ENCODE data around the gene DNAAF5. TPM values are rescaled to one million over a fixed set of nuclear protein-coding genes. Genes with fewer than 3 reads are reported as not detected.

Gene DNAAF5
- polyA plus RNA-seq, 1 experiment = 27.0 TPM

GRCh38 chr7:834277-834676 lies 107.8 kb downstream of the DNAAF5 start:
- CTCF ChIA-PET = interaction anchor here (1.5 kb wide), 1 partner anchor 10 kb away, joined by 5 read pairs; no protein-coding TSS in a partner anchor
- POLR2A ChIA-PET = no interaction called here
- H3K36me3 ChIP-seq (ENCODE audit: control insufficient read depth, insufficient read depth, low read length) = peaks cover 5% of the 10 kb centered on the region
- no peak overlapping the region for H3K4me3 ChIP-seq (ENCODE audit: low read depth, low read length)
- H3K27me3 ChIP-seq (ENCODE audit: control insufficient read depth, insufficient read depth, low read length) = no peaks in the 10 kb centered on the region
- TF ChIP-seq, protein P1, sequence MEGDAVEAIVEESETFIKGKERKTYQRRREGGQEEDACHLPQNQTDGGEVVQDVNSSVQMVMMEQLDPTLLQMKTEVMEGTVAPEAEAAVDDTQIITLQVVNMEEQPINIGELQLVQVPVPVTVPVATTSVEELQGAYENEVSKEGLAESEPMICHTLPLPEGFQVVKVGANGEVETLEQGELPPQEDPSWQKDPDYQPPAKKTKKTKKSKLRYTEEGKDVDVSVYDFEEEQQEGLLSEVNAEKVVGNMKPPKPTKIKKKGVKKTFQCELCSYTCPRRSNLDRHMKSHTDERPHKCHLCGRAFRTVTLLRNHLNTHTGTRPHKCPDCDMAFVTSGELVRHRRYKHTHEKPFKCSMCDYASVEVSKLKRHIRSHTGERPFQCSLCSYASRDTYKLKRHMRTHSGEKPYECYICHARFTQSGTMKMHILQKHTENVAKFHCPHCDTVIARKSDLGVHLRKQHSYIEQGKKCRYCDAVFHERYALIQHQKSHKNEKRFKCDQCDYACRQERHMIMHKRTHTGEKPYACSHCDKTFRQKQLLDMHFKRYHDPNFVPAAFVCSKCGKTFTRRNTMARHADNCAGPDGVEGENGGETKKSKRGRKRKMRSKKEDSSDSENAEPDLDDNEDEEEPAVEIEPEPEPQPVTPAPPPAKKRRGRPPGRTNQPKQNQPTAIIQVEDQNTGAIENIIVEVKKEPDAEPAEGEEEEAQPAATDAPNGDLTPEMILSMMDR (IDR thresholded peaks at IDR 0.05; ENCODE audit: insufficient read depth, low read depth, low read length) = no peak
- no peak for DNase-seq (ENCODE audit: low read depth)

GRCh38 chr7:835021-835420 lies 108.5 kb downstream of the DNAAF5 start:
- TF ChIP-seq, protein P1 (IDR thresholded peaks at IDR 0.05; ENCODE audit: insufficient read depth, low read depth, low read length) = no peak
- H3K36me3 ChIP-seq (ENCODE audit: control insufficient read depth, insufficient read depth, low read length) = peaks cover 6% of the 10 kb centered on the region
- ChIA-PET POLR2A (no interaction called here), CTCF (interaction anchor here (1.5 kb wide), 1 partner anchor 10 kb away, joined by 5 read pairs; no protein-coding TSS in a partner anchor)
- H3K27me3 ChIP-seq (ENCODE audit: control insufficient read depth, insufficient read depth, low read length) = no peaks in the 10 kb centered on the region
- DNase-seq (ENCODE audit: low read depth) = no peak
- no peak overlapping the region for H3K4me3 ChIP-seq (ENCODE audit: low read depth, low read length)

DNA sequence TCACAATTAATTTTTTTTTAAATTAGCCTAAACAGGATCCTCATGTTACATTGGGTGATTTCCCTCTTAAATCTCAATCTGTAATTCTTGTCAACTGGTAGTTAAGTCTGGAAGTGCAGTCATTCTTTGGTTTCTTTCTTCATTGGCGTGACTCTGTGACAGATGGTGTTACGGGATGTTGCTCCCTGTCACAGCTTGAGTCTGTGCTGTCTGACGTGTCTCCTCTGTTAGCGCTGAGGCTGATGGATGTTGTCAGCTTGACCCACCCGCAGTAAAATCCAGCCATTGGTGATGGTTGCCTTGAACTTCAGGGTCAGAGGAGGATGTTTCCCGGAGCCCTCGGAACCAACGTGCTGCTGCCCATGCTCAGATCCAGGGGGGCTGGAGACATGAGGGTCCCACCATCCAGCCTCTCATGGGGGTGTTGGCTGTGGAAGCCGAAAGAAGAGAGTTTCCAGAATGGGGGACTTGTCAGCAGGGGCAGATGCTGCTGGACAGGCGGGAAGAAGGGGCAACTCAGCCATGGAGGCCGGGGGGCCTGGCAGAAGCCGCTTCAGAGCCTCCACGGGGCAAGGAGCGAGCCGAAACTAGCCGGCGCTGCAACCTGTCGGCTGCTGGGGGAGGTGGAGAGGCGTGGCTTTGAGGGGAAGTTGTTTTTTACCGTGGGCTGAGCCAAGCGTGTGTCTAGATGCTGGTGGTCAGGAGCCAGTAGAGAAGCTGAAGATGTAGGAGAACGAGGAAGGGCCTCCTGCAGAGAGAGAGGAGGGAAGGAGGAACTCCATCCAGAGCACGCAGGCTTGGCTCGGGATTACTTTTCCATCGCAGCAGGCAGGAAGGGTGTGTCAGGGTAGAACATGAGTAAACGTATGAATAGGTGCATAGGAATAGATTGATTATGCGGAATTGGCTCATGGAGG lies 109.2 kb downstream of the DNAAF5 start:
- no peak for DNase-seq (ENCODE audit: low read depth)

More for the DNA sequence above, 109.2 kb downstream of the DNAAF5 start:
- POLR2A ChIA-PET = no interaction called here
- Histone ChIP-seq H3K27me3 (ENCODE audit: control insufficient read depth, insufficient read depth, low read length) (no peaks in the 10 kb centered on the region), H3K36me3 (ENCODE audit: control insufficient read depth, insufficient read depth, low read length) (peaks cover 9% of the 10 kb centered on the region), H3K4me3 (ENCODE audit: low read depth, low read length) (no peak overlapping the region)
- CTCF ChIA-PET = interaction anchor here (0.6 to 2.0 kb wide), 10 partner anchors 9 to 50 kb away, joined by 3 to 7 read pairs (median 3); no protein-coding TSS in a partner anchor
- TF ChIP-seq, protein P1 (IDR thresholded peaks at IDR 0.05; ENCODE audit: insufficient read depth, low read depth, low read length) = no peak

Other genes starting within 250 kb of the DNAAF5 start
- gene PDGFA, start 206.9 kb upstream of the DNAAF5 start, polyA plus RNA-seq (2011; rRNA removed) = 10.0 and 17.4 TPM in 2 replicates
- gene PRKAR1B, start 582 bp downstream of the DNAAF5 start, polyA plus RNA-seq (2011; rRNA removed) = 7.3 and 7.4 TPM in 2 replicates
- gene SUN1, start 105.8 kb downstream of the DNAAF5 start, polyA plus RNA-seq (2011; rRNA removed) = 177 and 222 TPM in 2 replicates
- 15.6 and 21.7 TPM in 2 replicates for gene GET4, start 149.9 kb downstream of the DNAAF5 start, polyA plus RNA-seq (2011; rRNA removed)
- 3.2 and 5.1 TPM in 2 replicates for gene ADAP1, start 228.0 kb downstream of the DNAAF5 start, polyA plus RNA-seq (2011; rRNA removed)
- 5.5 and 5.6 TPM in 2 replicates for gene COX19, start 248.8 kb downstream of the DNAAF5 start, polyA plus RNA-seq (2011; rRNA removed)

All from BJ (cell line).